Embryonic facial prominence (tissue), 1 donor: ENCODE results near the gene LRBA.
A peak's percentile ranks its signal among the peaks of the same experiment; 100 is the strongest.
"Not testable (repeated sequence)": the region's sequence is repeated elsewhere in the genome, so short reads cannot be mapped to it uniquely, and the experiment has no call there.

Experiments used
- DNase-seq: peaks from one replicate; pipeline ENCODE4 v3.0.0-alpha.2; 2016; ENCODE audit errors: extremely low spot score

LRBA gene

DNA sequence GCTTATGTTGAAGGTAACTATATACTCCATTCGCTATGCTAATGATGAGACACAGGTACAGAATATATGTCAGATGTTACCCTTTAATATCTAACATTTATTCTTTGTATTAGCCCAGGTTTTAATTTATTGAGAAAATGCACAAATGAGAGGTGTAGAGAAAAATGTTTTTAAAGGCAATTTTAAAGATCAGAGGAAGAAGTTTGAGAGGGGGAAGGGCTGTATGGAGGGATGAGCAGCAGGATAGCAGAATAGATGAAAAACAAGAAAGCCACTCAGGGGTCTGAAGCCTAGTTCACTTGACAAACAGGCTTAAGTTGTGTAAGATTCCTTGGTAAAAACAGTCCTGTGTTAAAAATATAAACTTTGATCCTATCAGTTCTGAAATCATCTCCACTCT is 429.5 kb downstream of the LRBA start:
- no peak for DNase-seq

DNA sequence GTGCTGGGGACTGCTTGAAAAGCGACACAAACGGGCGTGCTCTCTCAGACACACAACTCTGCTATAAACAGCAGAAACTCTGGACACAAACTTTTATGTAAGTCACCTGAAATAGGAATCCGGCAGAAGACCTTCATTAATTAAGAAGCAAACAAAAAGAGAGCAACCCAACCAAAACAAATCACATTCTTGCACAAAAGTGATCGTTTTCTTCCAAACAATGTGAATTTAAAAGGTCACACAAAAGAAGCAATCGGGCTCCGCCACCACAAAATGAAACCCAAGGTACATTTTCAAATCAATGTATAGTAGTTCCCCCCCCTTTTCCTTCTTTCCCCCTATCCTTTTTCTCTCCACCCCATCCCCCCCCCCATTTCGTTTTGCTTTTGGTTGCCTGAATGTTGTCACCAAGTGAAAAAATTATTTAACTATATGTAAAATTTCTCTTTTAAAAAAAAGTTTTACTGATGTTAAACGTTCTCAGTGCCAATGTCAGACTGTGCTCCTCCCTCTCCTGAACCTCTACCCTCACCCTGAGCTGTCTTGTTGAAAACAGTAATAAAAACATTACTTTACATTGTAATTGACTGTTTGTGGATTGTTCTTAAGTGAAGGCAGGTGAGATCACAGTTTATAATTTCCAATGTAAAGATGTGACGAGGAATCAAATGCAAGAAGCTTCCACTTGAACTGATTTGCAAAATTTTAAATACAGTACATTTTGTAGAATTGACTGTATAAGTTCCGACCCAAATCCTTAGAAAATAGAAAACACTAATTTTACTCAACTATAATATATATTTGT is 430.8 kb downstream of the LRBA start:
- no peak for DNase-seq

DNA sequence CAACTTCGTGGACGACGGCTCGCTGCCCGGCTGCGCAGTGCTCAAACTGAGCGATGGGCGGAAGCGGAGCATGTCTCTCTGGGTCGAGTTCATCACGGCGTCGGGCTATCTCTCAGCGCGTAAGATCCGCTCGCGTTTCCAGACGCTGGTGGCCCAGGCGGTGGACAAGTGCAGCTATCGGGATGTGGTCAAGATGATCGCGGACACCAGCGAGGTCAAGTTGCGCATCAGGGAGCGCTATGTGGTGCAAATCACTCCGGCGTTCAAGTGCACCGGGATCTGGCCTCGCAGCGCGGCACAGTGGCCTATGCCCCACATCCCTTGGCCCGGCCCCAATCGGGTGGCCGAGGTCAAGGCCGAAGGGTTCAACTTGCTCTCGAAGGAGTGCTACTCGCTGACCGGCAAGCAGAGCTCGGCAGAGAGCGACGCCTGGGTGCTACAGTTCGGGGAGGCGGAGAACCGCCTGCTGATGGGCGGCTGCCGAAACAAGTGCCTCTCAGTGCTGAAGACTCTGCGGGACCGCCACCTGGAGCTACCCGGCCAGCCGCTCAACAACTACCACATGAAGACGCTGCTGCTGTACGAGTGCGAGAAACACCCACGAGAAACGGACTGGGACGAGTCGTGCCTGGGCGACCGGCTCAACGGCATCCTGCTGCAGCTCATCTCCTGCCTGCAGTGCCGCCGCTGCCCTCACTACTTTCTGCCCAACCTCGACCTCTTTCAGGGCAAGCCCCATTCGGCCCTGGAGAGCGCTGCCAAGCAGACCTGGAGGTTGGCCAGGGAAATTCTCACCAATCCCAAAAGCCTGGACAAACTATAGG is 431.6 kb downstream of the LRBA start:
- DNase-seq, result no peak

DNA sequence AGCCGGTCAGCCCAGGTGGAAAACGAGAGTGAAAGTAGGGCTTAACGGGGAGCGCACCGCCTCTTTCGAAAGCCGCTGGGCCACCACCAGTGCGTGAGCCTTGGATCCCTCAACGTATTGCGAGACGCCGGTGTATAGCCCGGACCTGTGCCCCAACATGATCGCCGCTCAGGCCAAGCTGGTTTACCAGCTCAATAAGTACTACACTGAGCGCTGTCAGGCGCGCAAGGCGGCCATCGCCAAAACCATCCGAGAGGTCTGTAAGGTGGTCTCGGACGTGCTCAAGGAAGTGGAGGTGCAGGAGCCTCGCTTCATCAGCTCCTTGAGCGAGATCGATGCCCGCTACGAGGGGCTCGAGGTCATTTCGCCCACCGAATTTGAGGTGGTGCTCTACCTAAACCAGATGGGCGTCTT is 432.2 kb downstream of the LRBA start:
- no peak for DNase-seq

DNA sequence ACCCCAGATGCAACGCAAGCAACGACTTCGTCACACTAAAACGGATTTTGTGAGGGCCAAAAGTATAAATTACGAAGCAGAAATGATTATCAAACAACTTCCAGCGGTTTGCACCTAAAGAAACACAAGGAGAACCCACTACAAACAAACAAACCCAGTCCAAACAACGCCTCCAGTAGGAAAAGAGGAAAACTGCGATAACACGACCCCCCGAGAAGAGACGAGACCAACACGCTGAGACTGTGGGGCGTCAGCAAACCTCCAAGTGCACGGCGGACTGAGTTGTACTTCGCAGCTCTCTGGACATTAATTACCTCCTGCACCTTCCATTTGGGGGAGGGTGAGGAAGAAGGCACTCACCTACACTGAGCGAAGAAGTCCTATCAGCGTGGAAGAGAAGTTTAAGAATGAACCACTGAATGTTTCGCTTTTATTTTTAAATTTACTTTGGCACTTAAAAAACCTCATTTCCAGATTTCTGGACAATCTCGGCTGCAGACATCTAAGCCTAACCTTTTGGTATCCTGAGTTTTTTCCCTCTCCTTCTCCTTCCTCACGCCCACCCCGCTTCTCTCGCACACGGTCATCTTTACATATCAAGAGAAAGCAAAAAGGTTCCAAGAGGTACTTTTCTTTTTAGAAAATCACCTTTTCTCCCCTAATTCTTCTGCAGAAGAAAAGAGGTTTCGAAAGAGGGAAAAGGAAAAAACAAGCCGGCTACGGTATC is 432.8 kb downstream of the LRBA start, which contains the start of gene MAB21L2:
TSS of gene MAB21L2 (plus strand) at position 6 of the 727 bp plus-strand sequence. CDS start 879 bp downstream, outside the sequence.
- no peak for DNase-seq

- peak; percentile 93 for DNase-seq
Observed at GRCh38 chr4:150581641-150582051, 433.4 kb downstream of the LRBA start.

GRCh38 chr4:150581056-150581605 is 434.0 kb downstream of the LRBA start:
- no peak for DNase-seq

- DNase-seq, result no peak
Observed at GRCh38 chr4:150580306-150580705, 434.8 kb downstream of the LRBA start.

- DNase-seq, result no peak
Observed at GRCh38 chr4:150579551-150580234, 435.4 kb downstream of the LRBA start.

DNA sequence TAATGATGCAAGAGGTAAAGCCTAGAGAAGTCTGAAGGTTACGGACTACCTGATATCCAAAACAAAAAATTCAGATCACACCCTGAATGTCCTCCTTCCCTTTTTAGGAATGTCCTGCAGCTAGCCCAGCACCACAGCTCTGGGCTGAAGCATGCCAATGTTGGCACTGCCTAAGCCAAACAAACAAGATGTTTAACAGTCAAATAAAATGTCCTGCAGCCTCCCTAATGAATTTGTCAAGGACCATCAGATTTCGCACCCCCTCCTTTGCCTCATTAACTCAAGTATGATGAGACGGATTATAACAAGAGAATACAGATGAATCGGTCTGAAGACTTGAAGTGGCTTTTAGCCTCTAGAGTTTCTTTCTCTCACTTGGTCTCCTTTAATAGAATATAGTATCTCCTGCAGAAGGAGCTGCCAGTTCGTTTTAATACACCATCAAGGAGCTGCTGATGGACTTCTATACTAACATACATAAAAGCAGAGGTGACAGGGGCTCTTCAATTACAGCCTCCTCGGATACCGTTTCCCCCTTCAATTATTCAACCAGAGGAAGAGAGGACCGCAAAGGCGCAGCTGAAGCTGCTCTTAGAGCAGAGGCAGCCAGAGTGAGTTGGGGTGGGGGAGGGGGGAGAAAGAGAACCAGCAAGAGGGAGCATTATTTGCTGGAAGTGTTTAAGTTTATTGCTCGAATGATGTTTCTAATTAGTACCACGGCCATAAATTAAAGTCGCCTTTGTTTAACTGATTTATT is 436.2 kb downstream of the LRBA start:
- no peak for DNase-seq

GRCh38 chr4:150577796-150578195 is 437.3 kb downstream of the LRBA start:
- no peak for DNase-seq

DNA sequence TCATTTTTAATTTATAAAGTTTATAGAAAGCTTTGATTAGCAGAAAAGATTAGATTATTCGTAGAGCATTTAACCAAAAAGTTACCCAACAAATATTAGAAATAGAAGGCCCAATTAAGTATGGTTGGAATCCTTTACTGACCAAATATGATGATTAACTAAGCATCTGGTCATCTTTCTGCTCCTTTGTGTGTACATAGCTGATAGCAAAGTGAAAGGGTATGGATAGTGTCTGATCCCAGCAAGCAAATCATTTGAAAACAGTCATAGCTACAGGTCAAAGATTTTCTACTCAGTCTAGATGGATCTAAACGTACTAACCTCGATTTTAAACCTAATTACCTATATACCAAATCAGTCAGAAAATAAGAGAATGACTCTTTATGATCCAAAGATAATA is 440.4 kb downstream of the LRBA start:
- no peak for DNase-seq

- DNase-seq, result no peak
Observed at GRCh38 chr4:150573534-150573933, 441.6 kb downstream of the LRBA start.

GRCh38 chr4:150572704-150573504 is 442.2 kb downstream of the LRBA start:
- no peak for DNase-seq

GRCh38 chr4:150570862-150571261 is 444.2 kb downstream of the LRBA start:
- no peak for DNase-seq

GRCh38 chr4:150569998-150570535 is 445.0 kb downstream of the LRBA start:
- no peak for DNase-seq

DNA sequence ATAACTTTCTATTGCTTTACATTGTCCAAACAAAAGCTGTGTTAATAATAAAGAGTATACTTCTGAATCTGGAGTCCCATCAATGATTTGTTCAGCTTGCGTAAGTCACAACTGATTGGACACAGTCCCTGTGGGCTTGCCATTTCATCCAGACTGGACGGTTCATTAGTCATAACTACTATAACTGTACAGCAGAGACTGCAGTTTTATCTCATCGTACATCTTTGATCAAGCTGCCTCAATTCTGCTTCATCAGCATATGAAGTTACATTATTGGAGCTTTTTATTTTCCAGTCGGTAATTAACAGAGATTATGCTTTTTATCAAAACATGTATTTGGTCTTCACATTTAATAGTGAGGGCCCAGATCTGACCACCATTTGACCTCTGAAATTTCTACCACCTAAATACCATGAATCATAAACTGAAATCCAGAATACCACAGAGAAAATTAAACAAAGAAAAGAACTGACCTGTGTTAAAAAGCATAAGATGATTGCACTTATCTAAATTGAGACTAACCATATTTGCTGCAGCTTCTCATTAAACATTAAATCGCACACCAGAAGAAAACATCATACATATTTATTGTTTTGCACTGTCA is 445.6 kb downstream of the LRBA start:
- no peak for DNase-seq

DNA sequence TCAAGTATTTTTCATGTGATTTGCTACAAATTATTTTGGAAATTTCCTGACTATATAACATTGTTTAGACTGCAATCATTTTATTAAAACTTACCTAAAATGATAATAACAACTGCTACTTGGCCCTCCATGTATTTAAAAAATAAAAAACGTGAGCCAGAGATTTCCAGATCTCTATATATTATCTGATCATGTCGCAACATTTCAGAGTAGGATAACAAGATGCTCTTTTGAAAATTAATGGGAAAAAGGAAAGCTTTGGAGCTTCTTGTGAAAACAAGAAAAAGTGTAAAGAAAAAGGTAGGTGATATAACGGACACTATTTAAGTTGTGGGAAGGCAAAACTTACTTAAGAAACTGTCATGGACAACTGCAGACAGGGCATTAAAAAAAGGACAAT is 448.0 kb downstream of the LRBA start:
- no peak for DNase-seq

GRCh38 chr4:150564967-150565366 is 450.1 kb downstream of the LRBA start:
- DNase-seq, result not testable (repeated sequence)
